Liver (tissue), 9 donors: Measurements from ENCODE around the gene LIMS1. TPM values are rescaled to one million over a fixed set of nuclear protein-coding genes. Genes with fewer than 3 reads are reported as not detected.
"Not testable (repeated sequence)": the region's sequence is repeated elsewhere in the genome, so short reads cannot be mapped to it uniquely, and the experiment has no call there.

Source experiments
- DNase-seq: peaks from one replicate; pipeline ENCODE4 v3.0.0-alpha.2; 2017; ENCODE audit warnings: low spot score
- H3K27ac ChIP-seq, 2 donors: one replicate each; pipeline ENCODE4 v1.7.0; 2013; ENCODE audit warnings: inconsistent platforms in 2 of 2, low read length in 2 of 2, control low read depth in 1 of 2, low read depth in 1 of 2, mild to moderate bottlenecking in 1 of 2
- H3K27me3 ChIP-seq, 4 donors: one replicate each; pipeline versions ENCODE4 v1.6.1 to v1.7.0; 2013; ENCODE audit warnings: low read length in 3 of 4, inconsistent platforms in 1 of 4, mild to moderate bottlenecking in 1 of 4, moderate library complexity in 1 of 4; ENCODE audit not compliant: control insufficient read depth in 4 of 4, insufficient read depth in 4 of 4
- H3K36me3 ChIP-seq, 4 donors: one replicate each; pipeline versions ENCODE4 v1.6.1 to v1.7.0; 2013; ENCODE audit warnings: low read length in 3 of 4, mild to moderate bottlenecking in 3 of 4, low read depth in 1 of 4, moderate library complexity in 1 of 4; ENCODE audit not compliant: control insufficient read depth in 4 of 4, insufficient read depth in 3 of 4
- H3K4me1 ChIP-seq, 4 donors: one replicate each; pipeline versions ENCODE4 v1.6.1 to v1.7.0; 2013; ENCODE audit warnings: low read length in 3 of 4, mild to moderate bottlenecking in 3 of 4, moderate library complexity in 1 of 4; ENCODE audit not compliant: control insufficient read depth in 4 of 4, insufficient read depth in 4 of 4
- H3K4me3 ChIP-seq, 3 donors: one replicate each; pipeline versions ENCODE4 v1.6.1 to v1.7.0; 2013; ENCODE audit warnings: low read length in 3 of 3, control low read depth in 1 of 3, low read depth in 1 of 3, mild to moderate bottlenecking in 1 of 3
- H3K9ac ChIP-seq, 2 donors: one replicate each; pipeline ENCODE4 v1.7.0; 2013; ENCODE audit warnings: low read length in 2 of 2, mild to moderate bottlenecking in 2 of 2, moderate library complexity in 2 of 2, control low read depth in 1 of 2, low read depth in 1 of 2
- H3K9me3 ChIP-seq, 4 donors: one replicate each; pipeline versions ENCODE4 v1.6.1 to v1.7.0; 2013; ENCODE audit warnings: low read length in 3 of 4; ENCODE audit not compliant: control insufficient read depth in 4 of 4
- ATF3 ChIP-seq: IDR thresholded peaks from 2 replicates; pipeline ENCODE4 v1.6.1; 2016; ENCODE audit warnings: antibody characterized with exemption
- EGR1 ChIP-seq, 2 donors: IDR thresholded peaks; 2 replicates each; pipeline ENCODE4 v1.6.1; 2016 to 2018; ENCODE audit warnings: antibody characterized with exemption in 2 of 2, low read depth in 2 of 2
- FOXA1 ChIP-seq: IDR thresholded peaks from 2 replicates; pipeline ENCODE4 v1.6.1; 2016; ENCODE audit warnings: antibody characterized with exemption
- FOXA2 ChIP-seq: IDR thresholded peaks from 2 replicates; pipeline ENCODE4 v1.6.1; 2016; ENCODE audit warnings: antibody characterized with exemption
- GABPA ChIP-seq, 2 donors: IDR thresholded peaks in 1 of 2; conservative IDR thresholded peaks in 1 of 2; 2 replicates each; pipeline ENCODE4 v1.6.1; 2016; ENCODE audit warnings: antibody characterized with exemption in 2 of 2, mild to moderate bottlenecking in 1 of 2, moderate library complexity in 1 of 2
- HNF4A ChIP-seq, 2 donors: conservative IDR thresholded peaks; 2 replicates each; pipeline ENCODE4 v1.6.1; 2016; ENCODE audit warnings: antibody characterized with exemption in 2 of 2, mild to moderate bottlenecking in 2 of 2
- HNF4G ChIP-seq: IDR thresholded peaks from 2 replicates; pipeline ENCODE4 v1.6.1; 2016; ENCODE audit warnings: antibody characterized with exemption
- JUND ChIP-seq, 2 donors: IDR thresholded peaks; 2 replicates each; pipeline ENCODE4 v1.6.1; 2016; ENCODE audit warnings: antibody characterized with exemption in 2 of 2
- MAX ChIP-seq: IDR thresholded peaks from 2 replicates; pipeline ENCODE4 v1.6.1; 2016; ENCODE audit warnings: antibody characterized with exemption
- NR2F2 ChIP-seq: IDR thresholded peaks from 2 replicates; pipeline ENCODE4 v1.6.1; 2016; ENCODE audit warnings: antibody characterized with exemption
- RAD21 ChIP-seq, 2 donors: IDR thresholded peaks; 2 replicates each; pipeline ENCODE4 v1.6.1; 2016; ENCODE audit warnings: antibody characterized with exemption in 2 of 2, mild to moderate bottlenecking in 2 of 2
- REST ChIP-seq: IDR thresholded peaks from 2 replicates; pipeline ENCODE4 v1.6.1; 2016; ENCODE audit warnings: antibody characterized with exemption, mild to moderate bottlenecking
- RXRA ChIP-seq, 2 donors: IDR thresholded peaks; 2 replicates each; pipeline ENCODE4 v1.6.1; 2017 to 2018; ENCODE audit warnings: antibody characterized with exemption in 2 of 2, mild to moderate bottlenecking in 1 of 2
- SP1 ChIP-seq: IDR thresholded peaks from 2 replicates; pipeline ENCODE4 v1.6.1; 2018; ENCODE audit warnings: antibody characterized with exemption, mild to moderate bottlenecking
- TAF1 ChIP-seq: conservative IDR thresholded peaks from 2 replicates; pipeline ENCODE4 v1.6.1; 2016; ENCODE audit warnings: antibody characterized with exemption, mild to moderate bottlenecking
- YY1 ChIP-seq: IDR thresholded peaks from 2 replicates; pipeline ENCODE4 v1.6.1; 2016; ENCODE audit warnings: antibody characterized with exemption, mild to moderate bottlenecking
- WGBS: extraction: QIAGEN DNeasy Blood & Tissue Kit; methylation state at CpG from one replicate; pipeline ENCODE4 v1.1.7; 2013; 5-methylcytosine and 5-hydroxymethylcytosine counted together
- polyA plus RNA-seq, 2 donors: library from polyadenylated mRNA; stranded (reverse) in 1 of 2; unstranded in 1 of 2; fragments of 200-250 nt in 1 of 2; fragments of >200 nt in 1 of 2; fragmentation: Nextera tagmentation in 1 of 2; extraction: Ambion mirVana in 1 of 2; gene quantifications; one replicate each; pipeline versions ENCODE4 v1.2.1 to v1.2.3, GENCODE V29; 2013 to 2015
- total RNA-seq, 2 donors: library from RNA; depleted of rRNA; stranded (reverse); fragments of >200 nt; gene quantifications; one replicate each; pipeline ENCODE4 v1.2.3, GENCODE V29; 2014
- TF ChIP-seq, protein P1 (sequence below): fragments of 150-350 bp; IDR thresholded peaks from 2 replicates; pipeline ENCODE4 v1.5.1; 2017; ENCODE audit warnings: improper control_type of control experiment, low read depth, low read length; ENCODE audit not compliant: missing input control
- TF ChIP-seq, protein P2 (sequence below): IDR thresholded peaks from 2 replicates; pipeline ENCODE4 v1.6.1; 2016; ENCODE audit warnings: antibody characterized with exemption
- donor health status: healthy.
- donor health status: healthy.
- donor health status: healthy.
- donor health status: healthy.
- donor health status: healthy.

The LIMS1 gene
- total and polyA plus RNA-seq, 4 donors, result 10.2 to 37.1 (median 22.1) TPM

GRCh38 chr2:108555572-108555971, 21.3 kb downstream of the LIMS1 start:
- peaks cover 2 to 17% (median 10%) of the 10 kb centered on the region in 4 donors for H3K4me1 ChIP-seq
- no peaks in the 10 kb centered on the region for H3K36me3 ChIP-seq
- WGBS, result 95% methylated on average over 2 of the region's 2 CpGs
- DNase-seq, result no peak
- H3K4me3 ChIP-seq, result no peak overlapping the region
- H3K27ac ChIP-seq, result no peak overlapping the region
- no peak overlapping the region for H3K9ac ChIP-seq
- no peak for TF ChIP-seq GABPA (IDR thresholded peaks at IDR 0.05 in 1 of 2, conservative IDR thresholded peaks at IDR 0.05 in 1 of 2)
- no peak for TF ChIP-seq NR2F2
- no peaks in the 10 kb centered on the region for H3K9me3 ChIP-seq
- H3K27me3 ChIP-seq, result no peaks in the 10 kb centered on the region

DNA sequence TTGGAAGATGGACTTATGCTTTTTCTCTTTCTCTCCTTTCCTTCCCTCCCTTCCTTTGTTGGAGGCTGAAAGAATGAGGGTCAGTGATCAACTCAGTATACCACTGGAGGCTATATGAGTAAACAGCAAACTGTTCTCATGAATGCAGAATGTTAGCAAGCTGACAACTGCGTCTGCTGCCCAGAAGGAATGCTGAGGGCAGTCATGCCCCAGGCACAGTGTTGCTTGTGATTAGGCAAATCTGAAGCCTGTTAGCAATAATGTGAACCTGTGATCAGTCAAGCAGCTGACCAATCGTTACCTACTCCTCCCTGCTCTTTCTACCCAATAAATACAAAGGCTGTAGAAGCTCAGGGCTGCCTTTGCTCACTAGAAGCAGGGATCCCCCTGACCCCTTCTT, 22.3 kb downstream of the LIMS1 start:
- not testable (repeated sequence) for DNase-seq, H3K36me3 ChIP-seq, H3K4me3 ChIP-seq, H3K27ac ChIP-seq, H3K27me3 ChIP-seq, H3K9ac ChIP-seq, H3K9me3 ChIP-seq
- peaks cover 2 to 17% (median 10%) of the 10 kb centered on the region in 4 donors for H3K4me1 ChIP-seq
- 86% methylated on average over 2 of the region's 2 CpGs for WGBS

GRCh38 chr2:108560241-108560811, 26.1 kb downstream of the LIMS1 start:
- DNase-seq, result no peak
- no peak overlapping the region for H3K27ac ChIP-seq
- WGBS, result 89% methylated on average over 6 of the region's 6 CpGs
- H3K4me1 ChIP-seq, result no peaks in the 10 kb centered on the region
- no peaks in the 10 kb centered on the region for H3K9me3 ChIP-seq
- no peak overlapping the region for H3K4me3 ChIP-seq
- no peaks in the 10 kb centered on the region for H3K36me3 ChIP-seq
- TF ChIP-seq RAD21 (IDR thresholded peaks at IDR 0.05), result no peak
- no peak for TF ChIP-seq ATF3
- TF ChIP-seq YY1, result no peak
- no peak for TF ChIP-seq HNF4A (conservative IDR thresholded peaks at IDR 0.05)
- no peak for TF ChIP-seq GABPA (IDR thresholded peaks at IDR 0.05 in 1 of 2, conservative IDR thresholded peaks at IDR 0.05 in 1 of 2)
- TF ChIP-seq FOXA1, result no peak
- no peak for TF ChIP-seq HNF4G
- no peak for TF ChIP-seq JUND (IDR thresholded peaks at IDR 0.05)
- TF ChIP-seq, protein P1, sequence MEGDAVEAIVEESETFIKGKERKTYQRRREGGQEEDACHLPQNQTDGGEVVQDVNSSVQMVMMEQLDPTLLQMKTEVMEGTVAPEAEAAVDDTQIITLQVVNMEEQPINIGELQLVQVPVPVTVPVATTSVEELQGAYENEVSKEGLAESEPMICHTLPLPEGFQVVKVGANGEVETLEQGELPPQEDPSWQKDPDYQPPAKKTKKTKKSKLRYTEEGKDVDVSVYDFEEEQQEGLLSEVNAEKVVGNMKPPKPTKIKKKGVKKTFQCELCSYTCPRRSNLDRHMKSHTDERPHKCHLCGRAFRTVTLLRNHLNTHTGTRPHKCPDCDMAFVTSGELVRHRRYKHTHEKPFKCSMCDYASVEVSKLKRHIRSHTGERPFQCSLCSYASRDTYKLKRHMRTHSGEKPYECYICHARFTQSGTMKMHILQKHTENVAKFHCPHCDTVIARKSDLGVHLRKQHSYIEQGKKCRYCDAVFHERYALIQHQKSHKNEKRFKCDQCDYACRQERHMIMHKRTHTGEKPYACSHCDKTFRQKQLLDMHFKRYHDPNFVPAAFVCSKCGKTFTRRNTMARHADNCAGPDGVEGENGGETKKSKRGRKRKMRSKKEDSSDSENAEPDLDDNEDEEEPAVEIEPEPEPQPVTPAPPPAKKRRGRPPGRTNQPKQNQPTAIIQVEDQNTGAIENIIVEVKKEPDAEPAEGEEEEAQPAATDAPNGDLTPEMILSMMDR, result no peak
- no peak for TF ChIP-seq RXRA (IDR thresholded peaks at IDR 0.05)
- TF ChIP-seq MAX, result no peak
- no peak for TF ChIP-seq TAF1
- no peak for TF ChIP-seq EGR1 (IDR thresholded peaks at IDR 0.05; ENCODE audit: low read depth in 2 of 2)
- no peak for TF ChIP-seq REST
- TF ChIP-seq FOXA2, result no peak
- TF ChIP-seq, protein P2, sequence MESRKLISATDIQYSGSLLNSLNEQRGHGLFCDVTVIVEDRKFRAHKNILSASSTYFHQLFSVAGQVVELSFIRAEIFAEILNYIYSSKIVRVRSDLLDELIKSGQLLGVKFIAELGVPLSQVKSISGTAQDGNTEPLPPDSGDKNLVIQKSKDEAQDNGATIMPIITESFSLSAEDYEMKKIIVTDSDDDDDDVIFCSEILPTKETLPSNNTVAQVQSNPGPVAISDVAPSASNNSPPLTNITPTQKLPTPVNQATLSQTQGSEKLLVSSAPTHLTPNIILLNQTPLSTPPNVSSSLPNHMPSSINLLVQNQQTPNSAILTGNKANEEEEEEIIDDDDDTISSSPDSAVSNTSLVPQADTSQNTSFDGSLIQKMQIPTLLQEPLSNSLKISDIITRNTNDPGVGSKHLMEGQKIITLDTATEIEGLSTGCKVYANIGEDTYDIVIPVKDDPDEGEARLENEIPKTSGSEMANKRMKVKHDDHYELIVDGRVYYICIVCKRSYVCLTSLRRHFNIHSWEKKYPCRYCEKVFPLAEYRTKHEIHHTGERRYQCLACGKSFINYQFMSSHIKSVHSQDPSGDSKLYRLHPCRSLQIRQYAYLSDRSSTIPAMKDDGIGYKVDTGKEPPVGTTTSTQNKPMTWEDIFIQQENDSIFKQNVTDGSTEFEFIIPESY, result no peak
- TF ChIP-seq SP1, result no peak
- TF ChIP-seq NR2F2, result no peak
- no peak overlapping the region for H3K9ac ChIP-seq
- H3K27me3 ChIP-seq, result no peaks in the 10 kb centered on the region
